Measurements from ENCODE around the gene ART4.

Gene ART4

GRCh38 chr12:14810167-14810952 is 33.0 kb downstream of the ART4 start:
- no peak for DNase-seq

DNA sequence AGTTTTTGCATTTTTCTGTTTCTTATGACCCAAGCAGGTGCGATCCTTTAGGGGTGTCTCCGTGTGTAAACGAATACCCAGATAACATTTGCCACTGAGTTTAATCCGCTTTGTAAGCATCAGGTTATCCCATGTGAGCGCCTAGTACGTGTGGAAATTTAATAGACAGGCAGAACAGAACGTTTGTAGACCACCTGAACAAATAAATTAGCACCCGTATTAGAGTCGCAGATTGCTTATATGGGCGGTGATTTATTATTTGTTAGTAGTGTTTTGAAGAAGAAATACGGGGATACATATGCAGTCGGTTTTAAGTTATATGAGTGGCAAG is 39.5 kb downstream of the ART4 start:
- peak; percentile 60 for DNase-seq

- peak; percentile 99 for DNase-seq
Measured at GRCh38 chr12:14803011-14803829, 40.1 kb downstream of the ART4 start, which contains the start of the genes C12orf60 and WBP11. TSS of gene C12orf60 (plus strand) at chr12:14803670. CDS start at chr12:14822936, 19,266 bp downstream. TSS of gene WBP11 (minus strand) at chr12:14803478. CDS start at chr12:14801383, 2,095 bp downstream.

GRCh38 chr12:14802721-14803010 is 40.7 kb downstream of the ART4 start:
- no peak for DNase-seq

- no peak for DNase-seq
Measured at GRCh38 chr12:14802247-14802646, 41.1 kb downstream of the ART4 start.

GRCh38 chr12:14795028-14795448 is 48.3 kb downstream of the ART4 start:
- no peak for DNase-seq

- DNase-seq, result no peak
Measured at GRCh38 chr12:14785568-14785967, 57.8 kb downstream of the ART4 start.

GRCh38 chr12:14784471-14784870 is 58.9 kb downstream of the ART4 start:
- DNase-seq, result no peak

DNA sequence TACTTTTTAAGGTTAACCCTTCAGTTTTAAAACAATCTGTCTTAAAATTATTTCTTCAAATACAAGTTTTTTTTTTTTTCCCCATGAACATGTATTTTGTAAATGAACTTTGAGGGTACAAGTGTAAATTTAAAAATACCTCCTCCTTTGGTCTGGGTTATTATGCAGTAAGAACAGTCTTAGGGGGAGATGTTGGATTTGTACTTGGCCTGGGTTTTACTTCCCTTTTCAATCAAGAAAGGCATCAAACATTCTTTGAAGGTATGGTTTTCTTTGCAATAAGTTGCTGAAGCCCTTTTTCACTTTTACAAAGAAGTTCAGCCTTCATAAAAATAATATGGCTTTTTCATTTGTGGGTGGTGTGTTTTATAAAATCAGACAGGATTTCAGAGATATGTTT is 60.6 kb downstream of the ART4 start:
- DNase-seq, result no peak

DNA sequence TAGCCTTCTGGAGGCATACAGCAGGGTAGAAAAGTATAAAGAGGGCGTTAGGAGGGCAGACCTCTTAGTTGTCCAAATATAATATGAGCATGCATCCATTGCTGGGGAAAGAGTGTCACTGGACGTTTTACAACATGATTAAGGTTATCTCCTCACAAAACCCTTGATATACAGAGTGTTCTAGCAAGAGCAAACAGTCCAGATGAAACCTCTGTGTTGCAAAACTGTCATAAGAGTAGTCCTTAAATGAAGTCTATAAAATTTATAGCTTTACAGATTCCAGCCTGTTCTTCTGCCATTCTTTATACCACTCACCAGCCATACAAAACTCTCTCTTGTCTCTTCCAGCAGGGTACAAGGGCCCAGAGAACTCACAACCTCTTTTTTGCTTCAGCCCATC is 61.8 kb downstream of the ART4 start:
- no peak for DNase-seq

- DNase-seq, result no peak
Measured at GRCh38 chr12:14780859-14781258, 62.5 kb downstream of the ART4 start.

DNA sequence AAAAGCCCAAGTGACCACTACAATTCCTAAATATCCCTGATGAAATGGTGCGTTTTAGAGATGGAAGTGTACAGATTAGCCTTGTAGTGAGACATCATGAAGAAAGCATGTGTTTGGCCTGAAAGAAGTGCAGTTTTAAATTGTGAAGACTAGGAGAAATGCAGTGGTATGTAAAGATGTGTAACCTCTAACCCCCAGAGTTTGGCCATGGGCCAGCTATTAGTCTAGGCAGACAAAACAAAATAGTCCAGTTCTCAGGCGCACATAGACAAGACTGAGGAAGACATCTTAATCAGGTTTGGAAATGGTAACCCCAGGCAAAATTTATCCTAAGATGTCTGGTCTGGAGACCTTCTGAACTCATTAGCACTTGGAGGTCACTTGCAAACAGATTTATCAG is 63.5 kb downstream of the ART4 start:
- DNase-seq, result no peak

DNA sequence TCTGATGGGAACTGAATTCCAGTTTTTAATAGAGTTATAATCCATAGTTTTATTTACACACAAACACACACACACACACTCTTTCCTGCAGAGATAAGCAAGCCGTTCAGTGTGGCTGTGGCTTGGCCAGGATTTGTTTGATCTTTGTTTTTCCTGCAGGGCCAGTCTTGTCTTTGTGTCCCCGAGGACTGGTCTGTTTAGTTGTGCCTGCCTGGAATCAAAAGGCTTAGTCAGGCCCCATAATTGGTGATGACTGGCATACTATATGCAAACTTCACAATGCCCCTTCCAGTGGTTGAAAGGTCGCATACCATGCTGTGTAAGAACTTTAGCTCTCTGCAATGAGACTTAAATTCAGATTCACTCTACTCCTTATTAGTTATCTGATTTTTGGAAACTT is 66.1 kb downstream of the ART4 start:
- DNase-seq, result no peak

DNA sequence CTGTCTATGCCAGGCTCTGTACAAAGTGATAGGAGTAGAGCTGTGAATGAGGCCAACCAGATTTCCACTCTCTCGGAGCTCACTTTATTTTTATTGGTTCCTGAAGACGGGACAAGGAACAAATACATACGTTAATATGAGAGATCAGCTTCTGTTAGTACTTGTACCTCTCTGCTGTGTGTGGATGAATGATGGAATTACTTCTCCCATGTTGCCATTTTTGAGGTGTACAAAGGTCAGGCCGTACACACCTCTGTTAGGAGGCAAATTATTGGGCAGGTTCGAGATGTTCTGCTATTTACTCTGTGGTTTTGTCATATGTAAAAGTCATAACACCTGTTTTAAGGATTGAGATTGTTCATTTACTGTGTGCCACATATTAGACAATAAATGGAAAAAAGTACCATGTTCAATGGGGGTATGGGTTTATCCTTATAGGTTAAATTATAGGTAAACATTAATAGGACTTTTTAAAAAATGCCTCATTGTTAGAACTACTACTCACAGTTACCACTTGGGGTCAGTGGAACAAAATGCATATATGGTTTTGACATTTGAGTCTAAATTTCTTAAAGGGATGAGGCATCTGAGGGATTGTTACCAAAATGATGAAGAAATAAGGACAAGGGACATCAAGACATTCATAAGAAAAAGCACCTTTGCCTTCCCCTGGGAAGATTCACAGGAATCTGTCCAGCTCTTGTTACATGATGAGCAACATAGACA is 66.9 kb downstream of the ART4 start:
- no peak for DNase-seq

- no peak for DNase-seq
Measured at GRCh38 chr12:14775636-14775980, 67.7 kb downstream of the ART4 start.

Measured in NCI-H1105 (cell line).